OCI-LY7 (cell line): ENCODE results near the gene MAP10. TPM values are rescaled to one million over a fixed set of nuclear protein-coding genes. Genes with fewer than 3 reads are reported as not detected.

Experiments used
- BruUV-seq: library from RNA; stranded (reverse); fragments of 400-500 nt; replicated peaks from 2 replicates; lab custom pipeline; 2021; lab: Mats Ljungman, UMichigan
- CTCF ChIA-PET: fragments of 300-600 bp; sonication (Branson Sonifier 250); formaldehyde crosslinking; loops from one replicate; lab custom pipeline; 2022; ENCODE audit warnings: antibody characterized with exemption; ENCODE audit not compliant: unreplicated experiment; lab: Charles Lee
- POLR2A ChIA-PET: fragments of 300-600 bp; sonication (Branson Sonifier 250); formaldehyde crosslinking; loops from one replicate; lab custom pipeline; 2022; ENCODE audit warnings: antibody characterized with exemption; lab: Charles Lee
- DNase-seq: peaks from one replicate; pipeline ENCODE4 v3.0.0-alpha.2; 2015; ENCODE audit warnings: low spot score
- H2AFZ ChIP-seq: fragments of 200-600 bp; sonication (generic), shearing (Covaris generic); 2 replicates; pipeline ENCODE4 v1.6.1; 2014; ENCODE audit warnings: mild to moderate bottlenecking, antibody characterized with exemption, low read length, moderate library complexity
- H3K27ac ChIP-seq: fragments of 200-600 bp; sonication (generic); 2 replicates; pipeline ENCODE4 v1.5.1; 2014; ENCODE audit warnings: mixed run types, low read depth, mild to moderate bottlenecking, moderate library complexity, low read length, inconsistent platforms; ENCODE audit not compliant: poor library complexity, severe bottlenecking
- H3K36me3 ChIP-seq: fragments of 200-600 bp; sonication (generic); 2 replicates; pipeline ENCODE4 v1.6.1; 2014; ENCODE audit warnings: mild to moderate bottlenecking, antibody characterized with exemption, low read length, moderate library complexity, mixed read lengths; ENCODE audit not compliant: insufficient read depth
- H3K4me1 ChIP-seq: fragments of 200-600 bp; sonication (generic); 2 replicates; pipeline ENCODE4 v1.5.1; 2014; ENCODE audit warnings: mild to moderate bottlenecking, low read length; ENCODE audit not compliant: insufficient read depth, poor library complexity, severe bottlenecking
- H3K4me2 ChIP-seq: fragments of 200-600 bp; sonication (generic); 2 replicates; pipeline ENCODE4 v1.6.1; 2014; ENCODE audit warnings: mild to moderate bottlenecking, low read length
- H3K4me3 ChIP-seq: fragments of 200-600 bp; sonication (generic); 2 replicates; pipeline ENCODE4 v1.5.1; 2014; ENCODE audit warnings: mild to moderate bottlenecking, low read depth, low read length; ENCODE audit not compliant: poor library complexity, severe bottlenecking
- H3K79me2 ChIP-seq: fragments of 200-600 bp; sonication (generic); 2 replicates; pipeline ENCODE4 v1.6.1; 2016; ENCODE audit warnings: low read depth, mild to moderate bottlenecking, low read length, moderate library complexity, mixed read lengths; ENCODE audit not compliant: insufficient read depth
- H3K9me2 ChIP-seq: fragments of 200-600 bp; sonication (generic); 2 replicates; pipeline ENCODE4 v1.6.1; 2016; ENCODE audit warnings: mild to moderate bottlenecking, low read length, mixed read lengths; ENCODE audit not compliant: insufficient read depth
- H3K9me3 ChIP-seq: fragments of 200-600 bp; sonication (generic); 2 replicates; pipeline ENCODE4 v1.6.1; 2014; ENCODE audit warnings: mild to moderate bottlenecking, mixed run types, low read length, mixed read lengths
- H4K20me1 ChIP-seq: fragments of 200-600 bp; sonication (generic); 2 replicates; pipeline ENCODE4 v1.6.1; 2014; ENCODE audit warnings: mild to moderate bottlenecking, antibody characterized with exemption, low read length, moderate library complexity, mixed read lengths; ENCODE audit not compliant: insufficient read depth
- CTCF ChIP-seq: fragments of 200-600 bp; sonication (generic); conservative IDR thresholded peaks from 2 replicates; pipeline ENCODE4 v1.5.1; 2014; ENCODE audit warnings: mild to moderate bottlenecking, antibody characterized with exemption, low read length, moderate library complexity, mixed read lengths
- EZH2phosphoT487 ChIP-seq: fragments of 200-600 bp; sonication (generic); IDR thresholded peaks from 2 replicates; pipeline ENCODE4 v1.6.1; 2018; ENCODE audit warnings: low read depth, borderline replicate concordance, mild to moderate bottlenecking, mixed run types, antibody characterized with exemption, low read length, moderate library complexity, mixed read lengths
- intact Hi-C: fragments of 100-400 bp; cut with micrococcal nuclease; formaldehyde crosslinking; loops from one replicate; pipeline ENCODE4 v1.10.0; 2022; ENCODE audit not compliant: unreplicated experiment
- total RNA-seq, 2 experiments: library from RNA; depleted of rRNA in 1 of 2; stranded (reverse); fragments of >200 nt in 1 of 2; shearing (Covaris generic) in 1 of 2; gene quantifications; 2 replicates each; pipeline ENCODE4 v1.2.3, GENCODE V29; 2014 to 2022

The MAP10 gene
- total RNA-seq, 2 experiments from 2014 or later, result 1.6 to 4.9 TPM

- H3K79me2 ChIP-seq, result no peaks in the 10 kb centered on the region
- H2AFZ ChIP-seq, result no peak overlapping the region
- no peak overlapping the region for H3K4me3 ChIP-seq
- H3K36me3 ChIP-seq, result no peaks in the 10 kb centered on the region
- no peak for DNase-seq
- no peak for TF ChIP-seq EZH2phosphoT487
- no peak for TF ChIP-seq CTCF
- H3K4me1 ChIP-seq, result no peaks in the 10 kb centered on the region
- no peak overlapping the region for H3K4me2 ChIP-seq
- no peaks in the 10 kb centered on the region for H3K9me3 ChIP-seq
- intact Hi-C loops, result no loop called here
- H3K9me2 ChIP-seq, result no peaks in the 10 kb centered on the region
- no TSS peak for BruUV-seq
- no peaks in the 10 kb centered on the region for H4K20me1 ChIP-seq
- no peak overlapping the region for H3K27ac ChIP-seq
- ChIA-PET CTCF (no interaction called here), POLR2A (interaction anchor here (0.6 kb wide), 1 partner anchor 134 kb away, joined by 3 read pairs; no protein-coding TSS in a partner anchor)
These were observed 31.5 kb upstream of the MAP10 start for GRCh38 chr1:232773752-232774151.

GRCh38 chr1:232776526-232777106 lies 28.6 kb upstream of the MAP10 start:
- POLR2A ChIA-PET, result no interaction called here
- no peaks in the 10 kb centered on the region for H3K9me3 ChIP-seq
- no TSS peak for BruUV-seq
- no peak overlapping the region for H3K27ac ChIP-seq
- no peak for DNase-seq
- H3K4me2 ChIP-seq, result no peak overlapping the region
- no peak overlapping the region for H3K4me3 ChIP-seq
- CTCF ChIA-PET, result no interaction called here
- TF ChIP-seq EZH2phosphoT487 (no peak), CTCF (no peak)
- H2AFZ ChIP-seq, result no peak overlapping the region
- no peaks in the 10 kb centered on the region for H4K20me1 ChIP-seq
- no peaks in the 10 kb centered on the region for H3K79me2 ChIP-seq
- H3K36me3 ChIP-seq, result no peaks in the 10 kb centered on the region
- H3K4me1 ChIP-seq, result no peaks in the 10 kb centered on the region
- no peaks in the 10 kb centered on the region for H3K9me2 ChIP-seq
- intact Hi-C loops, result no loop called here

DNA sequence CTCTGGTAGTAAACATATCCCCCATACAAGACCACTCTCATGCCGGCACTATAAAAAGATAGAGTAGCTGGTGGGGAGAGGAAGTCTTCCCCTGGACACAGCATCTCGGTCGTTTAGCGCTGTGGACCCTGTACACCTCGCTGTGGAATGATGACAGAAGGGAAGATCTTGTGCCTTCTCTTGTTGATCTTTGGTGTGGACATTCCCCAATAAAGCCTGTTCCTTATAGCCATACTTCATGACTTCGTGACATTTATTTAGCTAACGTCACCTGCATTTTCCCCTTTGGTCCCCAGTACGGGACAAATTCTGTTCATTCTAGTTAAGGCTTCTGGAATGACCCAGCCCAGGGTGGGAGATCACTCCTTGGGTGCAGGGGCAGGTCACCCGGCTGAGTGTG lies 24.9 kb upstream of the MAP10 start:
- no peaks in the 10 kb centered on the region for H3K79me2 ChIP-seq
- ChIA-PET POLR2A (no interaction called here), CTCF (no interaction called here)
- no peak overlapping the region for H2AFZ ChIP-seq
- H3K27ac ChIP-seq, result no peak overlapping the region
- no peaks in the 10 kb centered on the region for H3K9me2 ChIP-seq
- DNase-seq, result no peak
- no peaks in the 10 kb centered on the region for H3K9me3 ChIP-seq
- no peaks in the 10 kb centered on the region for H4K20me1 ChIP-seq
- H3K36me3 ChIP-seq, result no peaks in the 10 kb centered on the region
- H3K4me1 ChIP-seq, result no peaks in the 10 kb centered on the region
- TF ChIP-seq EZH2phosphoT487 (no peak), CTCF (no peak)
- no TSS peak for BruUV-seq
- no peak overlapping the region for H3K4me3 ChIP-seq
- H3K4me2 ChIP-seq, result no peak overlapping the region
- intact Hi-C loops, result no loop called here
